Measurements from ENCODE around the gene GPR17. TPM values are rescaled to one million over a fixed set of nuclear protein-coding genes. Genes with fewer than 3 reads are reported as not detected.
A peak's percentile ranks its signal among the peaks of the same experiment; 100 is the strongest.

GPR17 gene
- total RNA-seq, 1 donor: not detected

GRCh38 chr2:127638361-127639110 lies 7.4 kb upstream of the GPR17 start:
- no peak for TF ChIP-seq CTCF (IDR thresholded peaks at IDR 0.05; ENCODE audit: insufficient read depth, low read depth, low read length)
- no peak overlapping the region for H3K4me3 ChIP-seq (ENCODE audit: low read depth, low read length)
- no peak for DNase-seq (ENCODE audit: low read depth)

- H3K4me3 ChIP-seq (ENCODE audit: low read depth, low read length): no peak overlapping the region
- no peak for TF ChIP-seq CTCF (IDR thresholded peaks at IDR 0.05; ENCODE audit: insufficient read depth, low read depth, low read length)
- no peak for DNase-seq (ENCODE audit: low read depth)
Observed at GRCh38 chr2:127639111-127639474, 6.9 kb upstream of the GPR17 start.

- no peak for DNase-seq (ENCODE audit: low read depth)
- peak; percentile 28 for TF ChIP-seq CTCF (IDR thresholded peaks at IDR 0.05; ENCODE audit: insufficient read depth, low read depth, low read length)
- no peak overlapping the region for H3K4me3 ChIP-seq (ENCODE audit: low read depth, low read length)
Observed at GRCh38 chr2:127640082-127641072, 5.6 kb upstream of the GPR17 start.

- TF ChIP-seq CTCF (IDR thresholded peaks at IDR 0.05; ENCODE audit: insufficient read depth, low read depth, low read length): no peak
- no peak for DNase-seq (ENCODE audit: low read depth)
- no peak overlapping the region for H3K4me3 ChIP-seq (ENCODE audit: low read depth, low read length)
Observed at GRCh38 chr2:127641133-127641532, 4.8 kb upstream of the GPR17 start.

GRCh38 chr2:127641846-127642507 lies 4.0 kb upstream of the GPR17 start:
- no peak for DNase-seq (ENCODE audit: low read depth)
- no peak overlapping the region for H3K4me3 ChIP-seq (ENCODE audit: low read depth, low read length)
- TF ChIP-seq CTCF (IDR thresholded peaks at IDR 0.05; ENCODE audit: insufficient read depth, low read depth, low read length): no peak

- no peak for TF ChIP-seq CTCF (IDR thresholded peaks at IDR 0.05; ENCODE audit: insufficient read depth, low read depth, low read length)
- no peak for DNase-seq (ENCODE audit: low read depth)
- no peak overlapping the region for H3K4me3 ChIP-seq (ENCODE audit: low read depth, low read length)
Observed at GRCh38 chr2:127642706-127643438, 3.1 kb upstream of the GPR17 start.
